ENCODE results near the gene CCDC154. TPM values are rescaled to one million over a fixed set of nuclear protein-coding genes. Genes with fewer than 3 reads are reported as not detected.

Gene CCDC154
- total RNA-seq, 6 experiments from 2014 or later, result 0.25 to 1.7 (median 0.79) TPM; not detected in 1

GRCh38 chr16:1390239-1390779, 54.0 kb downstream of the CCDC154 start:
- DNase-seq, result no peak
- Histone ChIP-seq H3K27me3 (no peaks in the 10 kb centered on the region), H3K9me3 (no peaks in the 10 kb centered on the region), H3K4me3 (no peak overlapping the region), H3K27ac (no peak overlapping the region), H3K4me1 (no peaks in the 10 kb centered on the region), H3K36me3 (peaks cover 0 to 24% (median 6%) of the 10 kb centered on the region in 4 donors)
- intact Hi-C loops (cut with DNase I), result no loop called here
- 94% methylated on average over 20 of the region's 28 CpGs for WGBS (ENCODE audit: insufficient coverage, low coverage, low lambda C conversion rate, missing lambda C conversion rate)
- TF ChIP-seq POLR2A (IDR thresholded peaks at IDR 0.05) (no peak), CTCF (IDR thresholded peaks at IDR 0.05) (no peak)
- no peak for ATAC-seq

- DNase-seq, result no peak
- no peaks in the 10 kb centered on the region for H3K9me3 ChIP-seq
- H3K36me3 ChIP-seq, result peaks cover 0 to 24% (median 6%) of the 10 kb centered on the region in 4 donors
- no peaks in the 10 kb centered on the region for H3K4me1 ChIP-seq
- WGBS (ENCODE audit: insufficient coverage, low coverage, low lambda C conversion rate, missing lambda C conversion rate), result 80% methylated on average over 1 of the region's 7 CpGs
- no peak overlapping the region for H3K4me3 ChIP-seq
- no peaks in the 10 kb centered on the region for H3K27me3 ChIP-seq
- no peak for TF ChIP-seq CTCF (IDR thresholded peaks at IDR 0.05)
- TF ChIP-seq POLR2A (IDR thresholded peaks at IDR 0.05), result no peak
- no peak overlapping the region for H3K27ac ChIP-seq
- ATAC-seq, result no peak
- intact Hi-C loops (cut with DNase I), result no loop called here
Measured at GRCh38 chr16:1389762-1390161, 54.6 kb downstream of the CCDC154 start.

GRCh38 chr16:1387331-1387730, 57.0 kb downstream of the CCDC154 start:
- Histone ChIP-seq H3K27me3 (no peaks in the 10 kb centered on the region), H3K9me3 (no peaks in the 10 kb centered on the region), H3K4me3 (no peak overlapping the region), H3K4me1 (no peaks in the 10 kb centered on the region), H3K27ac (no peak overlapping the region), H3K36me3 (peaks cover 0 to 19% (median 3%) of the 10 kb centered on the region in 4 donors)
- DNase-seq (no peak), ATAC-seq (peak in 1 of 4 donors; percentile 6)
- TF ChIP-seq CTCF (IDR thresholded peaks at IDR 0.05) (no peak), POLR2A (IDR thresholded peaks at IDR 0.05) (no peak)
- WGBS (ENCODE audit: insufficient coverage, low coverage, low lambda C conversion rate, missing lambda C conversion rate), result no CpG with 5 or more reads among the region's 16 CpGs
- intact Hi-C loops (cut with DNase I), result no loop called here

- H3K4me3 ChIP-seq, result no peak overlapping the region
- no peaks in the 10 kb centered on the region for H3K9me3 ChIP-seq
- H3K4me1 ChIP-seq, result no peaks in the 10 kb centered on the region
- no peak for DNase-seq
- 67% methylated on average over 1 of the region's 39 CpGs for WGBS (ENCODE audit: insufficient coverage, low coverage, low lambda C conversion rate, missing lambda C conversion rate)
- H3K27me3 ChIP-seq, result no peaks in the 10 kb centered on the region
- no peak overlapping the region for H3K27ac ChIP-seq
- peaks cover 0 to 18% (median 3%) of the 10 kb centered on the region in 4 donors for H3K36me3 ChIP-seq
- ATAC-seq, result no peak
- TF ChIP-seq CTCF (IDR thresholded peaks at IDR 0.05), result no peak
- TF ChIP-seq POLR2A (IDR thresholded peaks at IDR 0.05), result no peak
- intact Hi-C loops (cut with DNase I), result no loop called here
Measured at GRCh38 chr16:1385232-1385631, 59.1 kb downstream of the CCDC154 start.

Other genes starting within 250 kb of the CCDC154 start
- gene TPSG1, start 219.3 kb downstream of the CCDC154 start, total RNA-seq, result under 1 TPM in 3 of 6 experiments, not detected in 3; 0.20 to 0.43 (median 0.43) TPM
- 1 to 10 TPM in 2 of 6 experiments, under 1 TPM in 2, not detected in 2; 0.24 to 1.6 (median 0.83) TPM for gene TPSB2, start 214.4 kb downstream of the CCDC154 start, total RNA-seq
- gene TPSAB1, start 203.9 kb downstream of the CCDC154 start, total RNA-seq, result 1 to 10 TPM in 1 of 6 experiments, under 1 TPM in 4, not detected in 1; 0.39 to 1.1 (median 0.81) TPM
- not detected for gene TPSD1, start 188.5 kb downstream of the CCDC154 start, total RNA-seq
- 10 to 100 TPM; 25.0 to 48.0 (median 39.3) TPM for gene UBE2I, start 134.9 kb downstream of the CCDC154 start, total RNA-seq
- 1 to 10 TPM; 5.4 to 7.6 (median 5.8) TPM for gene BAIAP3, start 110.9 kb downstream of the CCDC154 start, total RNA-seq
- 10 to 100 TPM; 20.7 to 66.5 (median 24.5) TPM for gene TSR3, start 92.7 kb downstream of the CCDC154 start, total RNA-seq
- 10 to 100 TPM; 44.3 to 72.8 (median 63.0) TPM for gene GNPTG, start 92.6 kb downstream of the CCDC154 start, total RNA-seq
- gene UNKL, start 29.9 kb downstream of the CCDC154 start, total RNA-seq, result 10 to 100 TPM in 4 of 6 experiments, 1 to 10 TPM in 2; 9.0 to 14.2 (median 12.0) TPM
- 10 to 100 TPM in 1 of 6 experiments, 1 to 10 TPM in 5; 5.6 to 11.5 (median 6.0) TPM for gene UQCC4, start 23.8 kb downstream of the CCDC154 start, total RNA-seq
- not detected for gene PERCC1, start 13.5 kb downstream of the CCDC154 start, total RNA-seq
- gene CLCN7, start 30.5 kb upstream of the CCDC154 start, total RNA-seq, result 10 to 100 TPM; 36.0 to 50.8 (median 40.8) TPM
- gene PTX4, start 44.4 kb upstream of the CCDC154 start, total RNA-seq, result not detected
- 10 to 100 TPM in 5 of 6 experiments, 1 to 10 TPM in 1; 9.5 to 31.0 (median 20.8) TPM for gene TELO2, start 48.8 kb upstream of the CCDC154 start, total RNA-seq
- gene TMEM204, start 89.1 kb upstream of the CCDC154 start, total RNA-seq, result 10 to 100 TPM in 2 of 6 experiments, 1 to 10 TPM in 4; 4.7 to 18.7 (median 8.9) TPM
- 1 to 10 TPM; 2.9 to 8.9 (median 5.4) TPM for gene IFT140, start 167.5 kb upstream of the CCDC154 start, total RNA-seq
- gene CRAMP1, start 167.8 kb upstream of the CCDC154 start, total RNA-seq, result 1 to 10 TPM; 2.9 to 8.4 (median 5.8) TPM
- 10 to 100 TPM; 31.0 to 47.7 (median 38.7) TPM for gene JPT2, start 233.7 kb upstream of the CCDC154 start, total RNA-seq

Data from right lobe of liver (tissue), 6 donors.